Activated CD4-positive, alpha-beta T cell treated with anti-CD3 and anti-CD28 coated beads, Interleukin-2, amount 50 U/mL, for 1 hour (primary cell): ENCODE measurements around the gene NKD2.
"Not testable (repeated sequence)": the region's sequence is repeated elsewhere in the genome, so short reads cannot be mapped to it uniquely, and the experiment has no call there.

Source experiments
- DNase-seq: peaks from one replicate; pipeline ENCODE4 v3.0.0-alpha.2; 2020

NKD2 gene

DNA sequence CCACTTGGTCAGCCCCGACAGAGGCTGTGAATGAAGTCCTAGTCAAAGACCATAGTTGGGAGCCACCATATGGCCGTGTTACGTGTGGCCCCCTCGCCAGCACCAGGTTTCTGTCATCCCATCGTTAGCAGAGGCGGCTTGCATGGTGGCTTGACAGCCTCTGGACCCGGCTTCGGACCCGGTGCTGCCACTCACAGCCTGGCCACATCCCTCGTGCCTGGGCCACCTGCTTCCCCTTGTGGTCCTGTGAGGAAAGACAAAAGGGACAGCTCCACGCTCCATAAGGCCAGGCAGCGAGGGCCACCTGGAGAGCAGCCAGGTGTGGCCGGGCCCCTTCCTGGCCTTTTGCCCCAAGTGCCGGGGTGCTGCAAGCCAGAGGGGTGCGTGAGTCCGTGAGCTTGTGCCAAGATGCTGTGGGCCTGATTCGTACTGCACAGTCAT lies 6.2 kb downstream of the NKD2 start:
- no peak for DNase-seq

DNA sequence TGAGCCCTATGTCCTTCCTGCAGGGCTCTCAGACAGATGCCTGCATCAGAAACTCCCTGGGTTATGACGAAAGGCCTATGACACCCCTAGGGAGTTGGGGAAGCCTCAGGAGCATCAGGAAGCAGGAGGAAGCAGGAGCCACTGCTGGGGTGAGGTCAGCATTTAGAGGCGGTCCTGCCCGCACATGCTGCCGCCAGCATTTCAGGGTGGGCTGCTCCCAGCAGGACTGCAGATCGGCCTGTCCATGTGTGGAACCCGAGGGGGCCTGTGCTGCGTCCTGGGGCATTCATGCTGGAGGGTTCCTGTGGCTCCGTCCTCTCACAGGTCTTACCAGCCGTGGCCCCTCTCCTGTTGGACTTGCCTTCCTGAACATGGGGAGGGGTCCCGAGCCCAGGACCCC lies 6.9 kb downstream of the NKD2 start:
- no peak for DNase-seq

DNA sequence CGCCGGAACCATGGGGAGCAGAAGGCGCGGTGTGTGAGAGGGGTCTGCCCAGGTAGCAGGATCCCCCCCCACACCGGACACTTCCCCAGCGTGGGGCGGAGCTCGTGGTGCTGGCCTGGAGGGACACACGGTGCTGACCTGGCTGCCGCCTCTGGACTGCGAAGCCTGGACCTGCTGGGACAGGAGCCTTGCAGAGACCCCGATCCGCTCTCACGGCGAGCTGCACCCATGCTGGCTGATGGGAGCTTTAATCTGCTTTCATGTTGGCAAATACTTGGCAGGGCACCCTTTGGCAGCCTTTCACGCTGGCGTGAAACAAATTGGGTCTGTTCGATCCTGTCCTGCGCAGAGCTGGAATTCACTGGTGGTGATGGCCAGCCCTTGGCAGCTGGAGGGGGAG lies 7.4 kb downstream of the NKD2 start:
- DNase-seq: no peak

DNA sequence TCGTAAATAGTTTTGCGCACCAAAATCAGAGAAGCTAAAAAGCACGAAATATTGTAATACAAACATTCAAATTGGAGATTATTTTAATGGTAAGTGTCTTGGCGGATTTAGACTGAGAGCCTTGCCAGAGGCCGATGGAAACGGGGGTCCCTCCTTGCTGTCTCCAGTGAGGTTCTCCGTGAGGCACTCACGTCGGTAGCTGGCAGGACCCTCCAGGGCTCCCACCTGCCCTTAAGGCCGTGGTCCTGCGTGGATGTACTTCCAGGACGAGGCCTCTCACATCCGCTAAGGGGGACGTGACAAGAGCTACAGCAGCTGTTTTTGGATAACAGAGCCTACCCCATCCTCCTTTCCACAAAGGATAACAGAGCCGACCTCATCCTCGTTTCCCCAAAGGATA lies 7.9 kb downstream of the NKD2 start:
- no peak for DNase-seq

DNA sequence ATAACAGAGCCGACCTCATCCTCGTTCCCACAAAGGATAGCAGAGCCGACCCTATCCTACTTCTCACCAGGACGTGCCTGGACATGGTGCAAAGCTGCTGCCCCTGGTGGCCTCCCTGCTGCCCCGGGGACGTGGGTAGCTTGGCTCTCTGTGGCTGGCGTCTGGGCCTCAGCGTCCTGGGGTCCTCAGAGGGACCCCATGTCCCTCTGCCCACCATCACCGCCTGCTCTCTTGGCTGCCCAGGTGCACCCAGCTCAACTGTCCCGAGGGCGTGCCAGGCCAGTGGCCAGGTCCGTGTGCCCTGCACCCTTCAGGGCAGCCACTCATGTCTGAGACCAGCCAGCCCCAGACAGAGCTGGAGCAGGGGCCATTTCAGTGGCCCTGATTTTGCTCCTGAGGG lies 8.5 kb downstream of the NKD2 start:
- no peak for DNase-seq

DNA sequence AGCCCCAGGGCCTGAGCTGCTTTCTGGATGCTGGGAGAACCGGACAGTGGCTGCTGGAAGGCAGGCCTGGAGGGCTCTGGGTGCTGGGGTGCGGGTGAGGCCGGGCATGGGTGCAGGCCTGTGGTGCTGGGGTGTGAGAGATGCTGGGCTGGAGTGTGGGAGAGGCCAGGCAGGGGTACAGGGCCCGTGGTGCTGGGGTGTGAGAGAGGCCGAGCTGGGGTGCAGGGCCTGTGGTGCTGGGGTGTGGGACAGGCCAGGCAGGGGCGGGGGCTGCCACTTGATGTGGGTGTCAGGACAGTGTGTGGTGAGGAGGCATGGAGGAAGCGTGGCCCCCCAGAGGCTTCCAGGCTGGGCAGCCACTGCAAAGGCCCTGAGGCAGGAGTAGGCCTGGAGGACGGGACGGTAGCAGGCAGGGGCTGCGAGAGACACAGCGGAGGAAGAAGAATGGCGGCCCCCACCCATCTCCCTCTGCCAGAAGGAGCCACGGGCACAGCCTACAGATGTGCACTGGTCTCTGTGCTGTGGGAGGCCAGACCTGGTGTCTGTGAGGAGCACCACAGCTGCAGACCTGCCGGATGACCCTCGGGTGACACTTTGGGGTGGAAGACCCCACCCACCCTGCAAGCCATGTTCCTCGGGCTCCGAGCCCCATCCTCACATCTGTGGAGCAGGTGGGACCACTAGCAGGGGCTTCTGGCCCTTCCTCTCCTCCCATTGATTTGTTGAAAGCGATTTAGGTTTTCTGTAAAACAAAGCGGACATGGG lies 9.3 kb downstream of the NKD2 start:
- DNase-seq: no peak

DNA sequence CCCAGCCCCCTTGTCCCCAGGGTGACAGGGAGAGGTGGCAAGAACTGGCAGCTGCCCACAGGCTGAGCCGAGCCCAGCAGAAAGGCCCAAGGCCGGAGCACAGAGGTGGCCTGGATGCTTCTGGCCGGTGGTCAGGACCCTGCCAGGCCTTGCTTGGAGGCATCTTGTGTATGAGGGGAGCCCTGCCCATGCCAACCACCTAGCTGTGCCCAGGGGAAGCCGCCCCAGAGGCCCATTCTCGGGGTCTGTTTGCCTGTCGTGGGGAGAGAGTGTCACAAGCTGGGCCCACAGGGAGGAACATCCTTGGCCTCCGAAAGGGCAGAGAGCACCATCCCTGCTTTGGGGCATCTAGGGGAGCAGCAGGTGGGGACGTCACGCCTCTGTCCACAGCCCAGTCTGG lies 10.0 kb downstream of the NKD2 start:
- no peak for DNase-seq

DNA sequence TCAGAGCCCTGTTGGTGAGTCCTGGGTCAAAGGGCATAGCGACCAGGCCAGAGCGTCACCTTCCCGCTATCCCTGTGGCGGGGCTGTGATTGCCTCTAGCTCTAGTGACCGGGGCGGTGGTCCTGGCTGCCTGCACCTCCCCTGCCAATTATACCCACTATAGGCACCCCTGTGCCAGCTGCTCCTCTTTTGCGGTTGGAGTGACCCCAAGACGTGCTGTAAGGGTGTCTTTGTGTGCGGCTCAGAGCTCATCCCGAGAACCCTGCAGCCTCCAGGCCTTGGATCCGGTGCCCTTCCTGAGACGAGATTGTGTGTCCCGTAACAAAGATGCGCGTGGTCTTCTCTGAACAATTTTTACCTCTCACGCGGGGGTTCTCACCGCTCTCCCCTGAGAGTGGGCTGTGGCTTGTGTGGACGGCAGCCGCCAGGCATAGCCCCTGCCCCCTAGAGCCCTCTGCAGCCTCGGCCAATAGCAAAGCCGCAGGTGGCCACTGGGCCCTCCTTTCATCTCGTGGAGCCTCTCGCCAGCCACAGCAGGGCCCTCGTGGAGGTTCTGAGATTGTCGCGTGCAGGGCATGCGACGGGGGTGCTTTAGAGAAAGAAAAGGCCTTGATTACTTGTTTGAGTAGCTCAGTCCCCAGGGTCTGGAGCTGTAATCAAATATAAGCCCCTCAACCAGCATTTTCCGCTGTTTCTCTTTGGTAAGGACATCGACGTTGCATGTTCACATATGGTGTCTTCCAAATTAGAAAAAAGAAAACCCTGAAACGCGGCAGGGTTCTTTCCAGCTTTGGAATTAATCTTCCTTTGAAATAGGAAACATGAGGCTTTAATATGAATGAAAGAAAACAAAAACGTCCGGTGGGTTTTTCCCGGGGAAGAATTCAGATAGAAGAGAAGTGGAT lies 10.7 kb downstream of the NKD2 start:
- no peak for DNase-seq

DNA sequence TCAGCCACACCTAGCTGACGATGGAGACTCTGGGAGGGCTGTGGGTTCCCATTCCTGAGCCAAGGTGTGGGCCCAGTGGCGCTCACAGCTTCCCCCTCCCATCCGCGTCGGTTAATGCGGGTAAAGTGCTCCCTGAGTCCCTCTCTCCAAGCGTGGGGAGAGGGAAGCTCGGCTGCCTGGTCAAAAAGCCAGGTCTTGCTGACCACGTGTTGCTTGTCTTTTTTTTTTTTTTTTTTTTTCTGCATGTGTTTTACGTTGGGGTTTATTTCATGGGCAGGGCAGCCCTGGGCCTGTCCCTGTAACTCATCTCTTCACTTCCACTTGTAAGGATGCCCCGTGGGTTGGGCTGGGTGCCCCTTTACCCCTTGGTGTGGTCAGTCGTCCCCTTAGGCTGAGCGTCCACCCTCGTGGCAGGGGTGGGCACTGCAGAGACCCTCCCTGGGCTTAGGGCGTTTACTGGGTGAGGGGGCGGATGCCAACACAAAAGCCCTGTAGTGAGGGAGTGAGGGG lies 11.9 kb downstream of the NKD2 start:
- no peak for DNase-seq

DNA sequence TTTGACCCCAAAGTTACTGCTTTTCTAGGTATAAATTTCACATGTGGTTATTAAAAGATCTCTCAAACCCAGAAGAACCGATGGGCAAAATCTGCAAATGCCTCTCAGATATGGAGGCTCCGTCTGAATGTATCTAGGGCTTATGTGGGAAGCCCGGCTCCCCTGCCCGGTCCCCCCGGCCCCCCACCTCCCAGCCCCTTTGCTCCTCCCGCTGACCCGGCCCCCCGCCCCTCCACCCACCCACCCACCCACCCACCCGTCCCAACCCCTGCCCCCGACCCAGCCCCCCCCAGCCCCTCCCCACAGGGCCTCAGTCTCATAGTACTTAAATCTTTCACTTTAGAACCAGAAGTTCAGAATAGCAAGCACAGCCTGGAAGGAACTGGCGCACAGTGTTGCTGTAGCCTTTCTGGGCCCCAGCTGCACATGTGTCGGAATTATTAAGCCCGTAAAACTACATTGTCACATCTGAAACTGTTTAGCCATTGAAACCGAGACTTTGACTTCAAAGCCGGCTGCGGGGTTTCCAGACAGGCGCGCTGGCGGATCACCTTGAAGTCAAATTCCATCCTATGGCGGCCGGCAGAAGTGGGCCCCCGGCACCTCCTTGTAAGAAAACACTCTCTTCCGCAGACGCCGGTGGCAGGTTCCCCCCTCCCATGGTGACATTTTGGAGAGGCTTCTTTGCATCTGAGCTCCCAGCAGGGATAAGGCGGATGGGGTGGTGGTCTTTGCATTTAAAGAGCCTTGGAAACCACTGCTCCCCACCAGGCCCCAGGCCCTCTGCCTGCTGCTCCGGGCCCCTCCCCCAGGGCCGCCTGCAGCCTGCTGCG lies 12.8 kb downstream of the NKD2 start:
- no peak for DNase-seq

DNA sequence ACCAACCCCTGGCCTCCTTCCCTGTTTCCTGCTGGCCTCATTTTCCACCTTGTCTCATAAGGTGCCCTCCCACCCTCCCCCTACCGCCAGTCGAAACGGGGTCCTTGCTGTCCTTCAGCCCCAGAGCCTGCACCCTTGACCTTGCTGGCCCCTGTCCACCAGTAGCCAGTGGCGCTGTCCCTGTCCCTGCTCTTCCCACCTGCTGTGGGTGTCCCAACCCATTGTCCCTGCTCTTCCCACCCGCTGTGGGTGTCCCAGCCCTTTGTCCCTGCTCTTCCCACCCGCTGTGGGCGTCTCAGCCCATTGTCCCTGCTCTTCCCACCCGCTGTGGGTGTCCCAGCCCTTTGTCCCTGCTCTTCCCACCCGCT lies 13.4 kb downstream of the NKD2 start:
- DNase-seq: not testable (repeated sequence)

DNA sequence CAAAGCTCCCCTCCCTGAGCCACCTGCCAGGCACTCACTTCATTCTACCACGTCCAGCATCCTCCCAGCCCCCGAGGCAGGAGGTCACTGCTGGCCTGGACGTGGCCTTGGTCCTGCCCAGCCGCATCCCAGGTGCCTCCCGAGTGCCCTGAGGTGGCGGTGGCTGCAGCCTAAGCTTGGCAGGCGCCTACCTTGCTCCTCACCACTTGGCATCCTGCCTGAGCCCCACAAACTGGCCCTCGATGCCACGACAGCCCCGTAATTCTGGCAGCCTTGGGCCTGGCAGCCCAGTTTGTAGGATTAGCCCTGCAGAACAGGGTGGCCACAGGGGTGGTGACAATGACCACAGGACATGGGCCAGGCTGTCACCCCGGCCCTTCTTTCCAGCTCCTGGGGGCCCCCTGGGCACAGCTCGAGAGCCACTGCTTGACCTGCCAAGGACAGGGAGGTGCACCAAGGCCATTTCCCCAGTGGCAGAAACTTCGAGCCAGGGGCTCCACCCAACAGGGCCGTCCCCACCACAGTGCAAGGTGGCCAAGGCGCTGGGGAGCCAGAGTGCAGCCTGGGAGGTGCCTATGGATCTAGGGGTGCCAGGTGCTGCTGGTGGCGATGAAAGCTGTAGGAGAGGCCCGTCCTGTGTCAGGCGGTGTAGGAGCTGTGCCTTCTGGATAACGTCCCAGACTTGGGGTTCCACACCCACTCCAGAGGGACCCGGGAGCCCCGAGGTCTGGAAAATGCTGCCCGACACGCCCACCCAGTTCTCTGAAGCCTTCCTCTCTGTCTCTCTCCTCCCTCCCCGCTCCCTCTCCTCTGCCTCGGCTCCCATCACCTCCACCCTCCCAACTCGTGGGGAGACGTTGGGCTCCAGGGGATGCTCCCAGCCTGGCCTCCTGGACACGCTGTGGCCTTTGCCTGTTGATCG lies 18.4 kb downstream of the NKD2 start:
- DNase-seq: no peak

DNA sequence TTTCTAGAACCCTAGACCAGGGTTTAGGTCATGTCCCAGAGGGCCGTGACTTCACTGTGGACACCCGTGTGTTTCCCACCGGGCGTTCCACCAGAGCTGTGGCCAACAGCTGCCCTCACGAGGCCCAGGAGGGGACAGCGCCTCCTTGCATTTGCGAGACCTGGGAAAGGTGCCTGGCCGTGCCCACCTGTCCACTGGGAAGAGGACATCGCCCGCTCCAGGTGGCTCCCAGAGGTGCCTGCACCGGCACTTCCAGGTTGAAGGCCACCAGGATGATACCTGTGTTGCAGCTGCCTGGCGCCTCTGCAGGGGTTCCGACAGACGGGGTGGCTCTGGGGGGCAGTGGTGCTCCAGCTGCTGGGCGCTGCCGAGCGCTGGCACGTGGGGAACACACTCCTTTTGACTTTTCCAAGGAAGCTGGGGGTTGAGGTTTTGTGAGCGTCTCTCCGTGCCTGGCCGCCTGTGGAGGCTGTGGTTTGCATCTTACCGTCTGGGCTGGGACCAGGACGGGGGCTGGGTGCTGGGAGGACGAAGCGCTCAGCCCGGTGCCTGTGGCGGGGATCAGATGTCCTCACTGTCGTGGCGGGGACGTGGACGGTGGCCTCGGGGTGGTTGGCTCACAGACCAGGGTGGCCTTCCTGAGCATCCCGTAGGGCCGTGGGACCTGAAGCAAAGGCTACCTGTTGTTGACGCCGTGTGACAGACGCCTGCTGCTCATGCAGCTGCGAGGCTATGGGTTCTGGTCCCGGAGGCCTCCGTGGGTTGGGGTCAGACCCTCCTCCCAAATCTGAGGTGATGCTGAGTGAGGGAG lies 19.2 kb downstream of the NKD2 start:
- DNase-seq: no peak

DNA sequence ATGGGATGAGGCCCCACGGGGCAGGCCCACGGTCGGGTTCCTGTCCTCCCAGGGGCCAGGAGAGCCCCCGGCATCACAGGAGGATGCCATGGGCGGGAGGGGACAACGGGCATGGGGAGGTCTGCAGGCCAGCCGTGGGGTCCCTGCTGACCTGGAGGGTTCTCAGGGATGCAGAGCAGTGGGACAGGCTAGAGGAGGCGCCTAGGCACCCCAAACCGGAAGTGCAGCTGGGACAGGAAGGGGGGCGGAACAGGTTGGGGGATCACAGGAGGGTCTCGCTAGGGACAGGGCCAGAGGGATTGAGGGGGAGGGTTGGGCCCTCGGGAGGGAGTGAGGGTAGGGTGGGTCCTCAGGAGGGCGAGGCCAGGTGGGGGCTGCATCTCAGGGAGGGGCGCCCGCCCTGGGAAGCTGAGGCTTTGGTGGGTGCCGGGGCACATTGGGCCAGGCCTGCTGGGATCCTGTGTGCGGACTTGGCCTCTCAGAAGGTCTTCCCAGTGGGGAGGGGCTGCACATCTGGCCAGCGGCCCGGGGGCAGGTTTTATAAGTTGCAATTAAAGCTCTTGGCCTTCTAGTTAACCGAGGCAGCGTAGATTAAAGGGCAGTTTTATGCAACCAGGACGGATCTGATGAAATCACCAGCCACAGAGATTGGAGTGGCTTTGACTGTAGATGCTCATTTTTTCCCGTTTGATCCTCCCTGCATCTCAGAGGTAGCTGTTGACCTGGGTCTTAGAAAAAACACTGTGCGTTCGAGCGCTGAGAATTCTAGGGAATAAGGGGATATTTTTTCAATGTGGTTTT lies 20.1 kb downstream of the NKD2 start:
- DNase-seq: no peak

DNA sequence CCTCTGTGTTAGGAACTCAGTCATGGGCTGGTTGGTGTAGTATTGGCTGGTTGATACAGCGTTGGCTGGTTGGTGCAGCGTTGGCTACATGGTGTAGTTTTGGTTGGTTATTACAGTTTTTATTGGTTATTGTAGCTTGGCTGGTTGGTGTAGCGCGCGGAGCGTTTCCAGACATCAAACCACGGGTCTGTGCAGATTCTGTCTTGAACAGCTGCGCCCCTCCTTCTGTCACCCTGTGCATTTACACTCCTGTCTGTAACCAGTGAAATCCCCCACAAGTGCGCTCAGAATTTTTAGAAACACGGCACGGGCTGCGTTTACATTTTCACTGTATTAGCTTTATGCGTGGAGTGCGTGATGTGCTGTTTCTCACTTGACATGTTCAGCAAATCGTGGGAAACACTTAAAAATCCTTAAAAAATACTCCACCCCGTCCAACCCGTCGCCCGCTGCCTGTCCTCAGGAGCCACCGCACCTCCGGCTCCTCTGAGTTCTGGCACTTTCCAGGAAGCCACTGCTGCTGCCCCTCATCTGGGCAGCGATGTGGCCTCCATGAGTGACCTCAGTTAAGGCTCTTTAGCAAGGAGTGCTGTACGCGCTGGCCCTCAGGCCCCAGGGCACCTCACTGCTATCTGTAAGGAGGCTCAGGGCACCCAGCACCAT lies 20.8 kb downstream of the NKD2 start:
- no peak for DNase-seq

DNA sequence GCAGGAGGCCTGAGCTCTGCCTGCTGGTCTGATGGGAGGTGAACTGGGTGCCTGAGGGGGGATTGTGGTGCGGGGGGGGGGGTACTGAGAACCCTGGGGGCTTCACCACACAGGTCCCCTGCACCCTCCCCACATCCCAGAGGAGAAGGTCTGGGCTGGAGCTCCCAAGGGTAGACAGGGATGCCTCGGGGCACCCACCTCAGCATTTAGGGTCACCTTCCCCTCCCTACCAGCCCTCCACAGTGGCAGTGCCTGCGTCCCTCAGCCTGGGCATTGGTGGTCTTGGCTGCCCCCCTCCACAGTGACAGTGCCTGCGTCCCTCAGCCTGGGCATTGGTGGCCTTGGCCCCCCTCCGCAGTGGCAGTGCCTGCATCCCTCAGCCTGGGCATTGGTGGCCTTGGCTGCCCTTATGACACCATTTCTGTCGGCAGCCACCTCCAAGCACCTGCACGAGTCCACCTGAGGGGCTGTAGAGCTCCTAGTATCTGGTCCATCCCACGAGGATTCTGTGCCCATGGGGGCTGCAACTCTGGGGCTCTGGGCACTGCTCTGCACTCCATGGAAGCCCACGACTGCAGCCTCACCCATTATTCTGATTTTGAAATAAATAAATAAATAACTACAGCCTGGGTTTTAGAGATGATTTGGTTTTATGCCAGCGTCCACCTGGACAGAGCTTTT lies 21.5 kb downstream of the NKD2 start:
- no peak for DNase-seq

DNA sequence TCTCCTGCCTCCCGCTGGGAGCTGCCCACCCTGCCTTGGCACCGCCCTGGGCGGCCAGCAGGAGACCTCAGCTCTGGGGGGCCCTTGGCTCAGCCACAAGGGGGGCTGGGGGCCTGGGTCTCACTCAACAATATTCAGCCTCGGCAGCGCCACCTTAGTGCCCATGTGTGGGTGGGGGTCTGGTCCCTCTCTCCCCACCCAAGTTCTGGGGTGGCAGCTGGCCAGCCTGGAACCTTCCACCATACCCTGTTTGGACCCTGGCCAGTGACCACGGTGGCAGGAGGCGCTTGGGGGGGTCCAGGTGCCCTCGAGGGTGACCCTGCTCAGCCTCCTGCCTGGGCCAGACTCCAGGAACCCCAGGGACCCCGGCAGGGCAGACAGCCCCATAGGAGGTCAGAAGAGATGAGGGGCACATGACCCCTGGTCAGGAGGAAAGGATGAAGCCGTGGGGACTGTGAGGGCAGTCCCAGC lies 22.2 kb downstream of the NKD2 start:
- DNase-seq: no peak

DNA sequence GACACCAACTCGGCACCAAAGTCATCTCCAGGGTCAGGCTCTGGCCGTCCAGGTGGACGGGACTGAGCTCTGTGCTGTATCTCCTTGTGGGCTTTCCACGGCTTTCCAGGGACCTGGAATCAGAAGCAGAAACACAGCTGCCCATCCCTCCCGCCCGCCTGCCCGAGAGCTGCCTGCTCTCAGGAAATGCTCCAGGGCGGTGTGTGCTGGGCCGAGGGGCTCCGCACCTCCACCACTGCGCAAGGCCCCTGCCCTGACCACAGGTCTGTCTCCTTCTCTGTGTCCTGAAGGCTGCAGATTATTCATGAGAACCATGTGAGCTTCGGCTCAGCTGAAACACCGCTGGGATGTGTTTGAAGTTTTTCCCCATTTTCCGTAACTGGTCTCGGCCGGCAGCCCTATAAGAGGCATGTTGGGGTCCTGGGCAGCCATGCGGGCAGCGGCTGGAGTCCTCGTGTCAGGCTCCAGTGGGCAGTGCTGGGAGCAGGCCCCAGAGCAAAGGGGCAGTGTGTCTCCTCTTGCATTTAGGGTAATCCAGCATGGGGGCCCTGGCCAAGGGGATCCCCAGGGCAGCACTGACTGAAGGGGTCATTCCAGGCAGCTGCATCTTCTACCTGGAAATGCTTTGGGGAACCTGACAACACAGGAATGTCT lies 22.8 kb downstream of the NKD2 start:
- DNase-seq: no peak
